Uterus (tissue), 4 donors: Measurements from ENCODE around the gene STAB2. TPM values are rescaled to one million over a fixed set of nuclear protein-coding genes. Genes with fewer than 3 reads are reported as not detected.

Source experiments
- DNase-seq, 2 donors: peaks; one replicate each; pipeline ENCODE4 v3.0.0-alpha.2; 2019 to 2020
- H3K27ac ChIP-seq, 2 donors: fragments of 200-600 bp; sonication (generic); 1 replicate in 1 of 2; 2 replicates in 1 of 2; pipeline ENCODE4 v1.5.1; 2016 to 2018
- H3K27me3 ChIP-seq, 2 donors: fragments of 200-600 bp; sonication (generic); one replicate each; pipeline ENCODE4 v1.5.1; 2018 to 2019; ENCODE audit warnings: control low read depth in 1 of 2
- H3K36me3 ChIP-seq, 2 donors: fragments of 200-600 bp; sonication (generic); one replicate each; pipeline ENCODE4 v1.5.1; 2019; ENCODE audit warnings: control low read depth in 1 of 2
- H3K4me1 ChIP-seq, 2 donors: fragments of 200-600 bp; sonication (generic); one replicate each; pipeline ENCODE4 v1.5.1; 2018 to 2019; ENCODE audit warnings: control low read depth in 1 of 2
- H3K4me3 ChIP-seq, 2 donors: fragments of 200-600 bp; sonication (generic); 1 replicate in 1 of 2; 2 replicates in 1 of 2; pipeline ENCODE4 v1.5.1; 2018 to 2019; ENCODE audit warnings: mild to moderate bottlenecking in 1 of 2
- H3K9me3 ChIP-seq, 2 donors: fragments of 200-600 bp; sonication (generic); one replicate each; pipeline ENCODE4 v1.5.1; 2019; ENCODE audit warnings: control low read depth in 1 of 2
- CTCF ChIP-seq, 4 experiments: fragments of 200-600 bp in 2 of 4; fragments of 450-650 bp in 2 of 4; sonication (generic) in 2 of 4; IDR thresholded peaks; one replicate each; pipeline ENCODE4 v1.5.1; 2016 to 2019; ENCODE audit warnings: antibody characterized with exemption in 4 of 4, mild to moderate bottlenecking in 2 of 4, moderate library complexity in 1 of 4
- POLR2A ChIP-seq, 2 donors: fragments of 450-650 bp; IDR thresholded peaks; one replicate each; pipeline ENCODE4 v1.6.1; 2016; ENCODE audit warnings: antibody characterized with exemption in 2 of 2, mild to moderate bottlenecking in 1 of 2, moderate library complexity in 1 of 2
- intact Hi-C: fragments of 100-400 bp; cut with DNase I; formaldehyde crosslinking; loops from one replicate; pipeline ENCODE4 v1.15.1; 2023; ENCODE audit warnings: low total_unique reads
- total RNA-seq, 4 donors: library from RNA; depleted of rRNA in 3 of 4; stranded (reverse); fragments of >200 nt in 3 of 4; gene quantifications; one replicate each; pipeline versions ENCODE4 v1.1.0 to v1.2.4, GENCODE V29; 2014 to 2023
- donor health status: DM: yes; HTN: yes; CAD: no.

The STAB2 gene
- total RNA-seq, 4 donors from 2014 or later, result 0.21 to 19.4 (median 2.6) TPM; not detected in 1

GRCh38 chr12:103640410-103640809, 53.3 kb downstream of the STAB2 start:
- Histone ChIP-seq H3K27me3 (no peaks in the 10 kb centered on the region), H3K4me1 (no peaks in the 10 kb centered on the region), H3K9me3 (no peaks in the 10 kb centered on the region), H3K4me3 (no peak overlapping the region), H3K36me3 (no peaks in the 10 kb centered on the region), H3K27ac (no peak overlapping the region)
- no peak for DNase-seq
- intact Hi-C loops, result no loop called here
- TF ChIP-seq POLR2A (IDR thresholded peaks at IDR 0.05), result no peak
- TF ChIP-seq CTCF (IDR thresholded peaks at IDR 0.05), result no peak

DNA sequence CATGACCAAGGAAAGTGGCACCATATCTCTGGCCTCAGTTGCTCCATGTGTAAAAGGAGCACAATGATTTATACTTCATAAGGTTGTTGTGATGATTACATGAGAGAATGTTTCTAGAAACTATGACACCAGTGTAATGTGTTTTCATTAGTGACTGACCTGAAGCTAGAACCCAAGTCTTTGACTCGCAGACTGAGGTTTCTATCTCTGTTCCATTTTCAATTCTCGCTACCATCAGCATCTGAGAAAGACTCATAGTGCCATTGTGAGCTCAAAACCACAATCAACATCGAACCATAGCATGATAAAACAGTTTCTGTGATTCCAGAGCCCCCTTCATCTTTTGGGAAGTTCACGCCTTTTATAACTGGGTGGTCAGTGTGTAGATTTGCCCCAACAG, 53.8 kb downstream of the STAB2 start:
- Histone ChIP-seq H3K36me3 (no peaks in the 10 kb centered on the region), H3K4me1 (no peaks in the 10 kb centered on the region), H3K27me3 (no peaks in the 10 kb centered on the region), H3K9me3 (no peaks in the 10 kb centered on the region), H3K27ac (no peak overlapping the region), H3K4me3 (no peak overlapping the region)
- no peak for DNase-seq
- no peak for TF ChIP-seq POLR2A (IDR thresholded peaks at IDR 0.05)
- TF ChIP-seq CTCF (IDR thresholded peaks at IDR 0.05), result no peak
- intact Hi-C loops, result no loop called here

DNA sequence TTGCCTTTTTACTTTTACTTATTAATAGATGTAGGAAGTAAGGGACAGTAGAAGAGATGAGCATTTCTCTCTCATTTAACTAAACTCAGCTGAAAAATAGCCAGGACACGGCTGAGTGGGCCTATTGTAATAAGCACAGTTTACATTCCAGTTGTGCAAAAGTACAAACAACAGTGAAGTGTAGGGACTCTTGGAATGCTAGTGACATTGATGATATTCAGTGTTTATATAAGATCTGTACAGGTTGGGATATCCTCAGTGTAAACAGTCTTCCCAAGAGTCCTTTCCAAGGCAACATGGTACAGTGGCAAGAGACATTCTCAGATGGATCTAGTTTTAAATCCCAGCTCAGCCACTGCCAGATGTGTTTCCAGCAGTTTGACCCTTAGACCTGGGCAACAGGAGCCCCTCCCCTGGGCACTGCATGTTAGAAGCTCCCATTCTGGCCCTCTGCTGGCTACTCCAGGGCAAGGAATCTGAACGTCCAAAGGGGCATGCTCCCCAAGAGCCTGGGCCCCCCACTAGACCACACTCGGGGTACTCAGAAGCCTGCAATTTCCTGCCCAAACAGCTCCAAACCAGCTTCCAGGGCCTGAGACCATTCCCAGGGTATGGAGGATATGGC, 55.3 kb downstream of the STAB2 start:
- DNase-seq, result no peak
- TF ChIP-seq CTCF (IDR thresholded peaks at IDR 0.05) (no peak), POLR2A (IDR thresholded peaks at IDR 0.05) (no peak)
- H3K27me3 ChIP-seq, result no peaks in the 10 kb centered on the region
- H3K9me3 ChIP-seq, result no peaks in the 10 kb centered on the region
- no peak overlapping the region for H3K27ac ChIP-seq
- no peaks in the 10 kb centered on the region for H3K36me3 ChIP-seq
- H3K4me3 ChIP-seq, result no peak overlapping the region
- intact Hi-C loops, result no loop called here
- H3K4me1 ChIP-seq, result no peaks in the 10 kb centered on the region

DNA sequence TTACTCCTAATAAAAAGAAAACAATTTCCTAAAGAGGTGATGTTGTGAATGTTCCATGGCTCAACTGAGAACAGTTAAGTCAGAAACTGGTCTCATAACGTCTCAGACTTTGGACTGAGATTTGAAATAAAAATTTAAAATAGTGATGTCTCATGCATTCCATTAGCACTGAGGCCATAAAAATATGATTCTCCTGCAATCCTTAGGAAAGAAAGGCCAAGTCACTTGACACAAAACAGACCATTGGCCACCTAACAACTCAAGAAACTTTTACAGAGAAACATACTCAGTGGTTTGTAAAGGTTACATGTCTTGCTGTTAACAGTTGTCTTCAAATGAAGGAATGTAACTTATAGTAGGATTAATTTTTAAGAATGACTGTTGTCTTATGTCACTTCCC, 58.1 kb downstream of the STAB2 start:
- Histone ChIP-seq H3K27me3 (no peaks in the 10 kb centered on the region), H3K36me3 (no peaks in the 10 kb centered on the region), H3K4me3 (no peak overlapping the region), H3K27ac (no peak overlapping the region), H3K9me3 (no peaks in the 10 kb centered on the region), H3K4me1 (no peaks in the 10 kb centered on the region)
- no peak for DNase-seq
- TF ChIP-seq POLR2A (IDR thresholded peaks at IDR 0.05) (no peak), CTCF (IDR thresholded peaks at IDR 0.05) (no peak)
- intact Hi-C loops, result no loop called here

DNA sequence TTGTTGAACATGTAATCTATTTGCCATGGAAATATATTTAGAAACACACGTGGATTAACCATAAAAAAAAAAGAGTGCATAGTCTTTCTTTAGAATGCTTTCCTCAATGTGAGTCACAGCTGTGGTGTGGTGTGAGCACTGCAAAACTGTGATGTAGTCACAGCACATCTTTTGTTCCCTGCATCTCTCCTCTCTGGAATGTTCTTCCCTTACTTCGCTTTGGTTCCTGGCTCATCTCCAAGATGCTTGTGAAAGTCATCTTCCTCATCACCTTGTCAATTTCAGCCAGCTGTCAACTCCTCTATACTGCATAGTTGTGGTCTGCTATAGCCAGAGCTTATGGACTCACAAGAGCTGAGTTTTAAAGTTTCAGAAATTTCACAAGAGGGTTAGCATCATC, 60.2 kb downstream of the STAB2 start:
- no peak for DNase-seq
- no peaks in the 10 kb centered on the region for H3K27me3 ChIP-seq
- TF ChIP-seq POLR2A (IDR thresholded peaks at IDR 0.05) (no peak), CTCF (IDR thresholded peaks at IDR 0.05) (no peak)
- H3K4me1 ChIP-seq, result no peaks in the 10 kb centered on the region
- no peaks in the 10 kb centered on the region for H3K9me3 ChIP-seq
- no peak overlapping the region for H3K4me3 ChIP-seq
- no peak overlapping the region for H3K27ac ChIP-seq
- intact Hi-C loops, result no loop called here
- no peaks in the 10 kb centered on the region for H3K36me3 ChIP-seq
